ENCODE results near the gene GIMAP8.

Gene GIMAP8

DNA sequence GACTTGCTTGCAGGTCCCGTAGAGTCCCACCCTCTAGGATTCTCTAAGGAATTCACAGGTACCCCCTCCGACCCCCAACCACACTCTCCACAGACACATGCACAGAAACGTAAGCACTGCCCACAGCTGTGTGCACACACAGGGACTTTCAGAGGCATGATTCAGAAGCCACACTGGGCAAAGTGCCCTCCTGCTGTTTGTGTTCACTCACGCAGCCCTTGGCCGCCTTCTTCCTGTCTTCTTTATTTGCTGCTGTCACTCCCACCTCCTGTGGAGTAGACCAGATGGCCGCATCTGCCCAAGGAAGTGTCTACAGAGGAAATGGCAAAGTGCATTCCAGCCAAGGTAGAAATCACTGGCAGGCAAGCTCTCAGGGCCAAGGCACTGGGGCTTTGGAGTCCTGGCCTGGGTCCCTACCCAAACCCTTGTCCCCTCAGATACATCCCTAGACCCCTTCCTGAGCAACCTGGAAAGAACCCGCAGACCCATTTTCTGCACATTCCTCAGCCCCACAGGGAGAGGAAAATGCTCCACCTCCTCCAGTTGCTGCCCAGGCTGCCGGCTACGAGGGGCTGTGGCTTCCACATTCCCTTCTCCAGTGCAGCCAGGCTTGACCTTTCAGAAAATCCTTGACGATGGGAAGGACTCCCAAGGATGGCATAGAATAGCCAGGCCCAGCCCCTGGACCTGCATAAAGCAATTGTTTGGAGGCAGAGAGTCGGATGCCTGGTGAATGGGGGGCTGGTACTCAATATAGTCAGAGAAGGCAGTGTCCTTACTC lies 21.6 kb upstream of the GIMAP8 start:
- no peak overlapping the region for H2AFZ ChIP-seq (ENCODE audit: low read length, unreplicated experiment)
- H3K4me3 ChIP-seq (ENCODE audit: low read depth, low read length): no peak overlapping the region
- H3K27ac ChIP-seq (ENCODE audit: low read depth, low read length): no peak overlapping the region
- H3K4me1 ChIP-seq (ENCODE audit: control insufficient read depth, insufficient read depth, low read length, unreplicated experiment): peaks cover 2% of the 10 kb centered on the region
- H3K79me2 ChIP-seq (ENCODE audit: control insufficient read depth, insufficient read depth, low read length, unreplicated experiment): no peaks in the 10 kb centered on the region
- no peaks in the 10 kb centered on the region for H3K36me3 ChIP-seq (ENCODE audit: insufficient read depth, low read length)
- peaks cover 39% of the 10 kb centered on the region; the same call in 1 of the 2 replicates for H3K27me3 ChIP-seq (ENCODE audit: insufficient read depth, low read length)

DNA sequence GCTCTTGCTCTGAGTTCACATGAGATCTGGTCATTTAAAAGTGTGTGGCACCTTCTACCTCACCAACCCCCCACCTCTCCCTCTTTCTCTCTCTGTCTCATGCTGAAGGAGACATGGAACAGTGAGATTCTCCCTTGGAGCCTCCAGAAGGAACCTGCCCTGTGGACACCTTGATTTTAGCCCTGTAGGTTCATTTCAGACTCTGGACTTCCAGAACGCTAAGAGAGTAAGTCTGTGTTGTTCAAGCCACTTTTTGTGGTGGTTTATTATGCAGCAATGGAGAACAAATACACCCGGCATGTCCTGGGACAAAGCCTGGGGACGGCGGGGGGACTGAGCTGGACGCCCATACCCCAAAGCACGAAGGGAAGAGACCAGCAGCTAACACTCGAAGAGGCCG lies 20.7 kb upstream of the GIMAP8 start:
- Histone ChIP-seq H3K79me2 (ENCODE audit: control insufficient read depth, insufficient read depth, low read length, unreplicated experiment) (no peaks in the 10 kb centered on the region), H3K4me1 (ENCODE audit: control insufficient read depth, insufficient read depth, low read length, unreplicated experiment) (peaks cover 2% of the 10 kb centered on the region), H3K27me3 (ENCODE audit: insufficient read depth, low read length) (peaks cover 36% of the 10 kb centered on the region; the same call in 1 of the 2 replicates), H2AFZ (ENCODE audit: low read length, unreplicated experiment) (no peak overlapping the region), H3K27ac (ENCODE audit: low read depth, low read length) (no peak overlapping the region), H3K36me3 (ENCODE audit: insufficient read depth, low read length) (no peaks in the 10 kb centered on the region), H3K4me3 (ENCODE audit: low read depth, low read length) (no peak overlapping the region)

DNA sequence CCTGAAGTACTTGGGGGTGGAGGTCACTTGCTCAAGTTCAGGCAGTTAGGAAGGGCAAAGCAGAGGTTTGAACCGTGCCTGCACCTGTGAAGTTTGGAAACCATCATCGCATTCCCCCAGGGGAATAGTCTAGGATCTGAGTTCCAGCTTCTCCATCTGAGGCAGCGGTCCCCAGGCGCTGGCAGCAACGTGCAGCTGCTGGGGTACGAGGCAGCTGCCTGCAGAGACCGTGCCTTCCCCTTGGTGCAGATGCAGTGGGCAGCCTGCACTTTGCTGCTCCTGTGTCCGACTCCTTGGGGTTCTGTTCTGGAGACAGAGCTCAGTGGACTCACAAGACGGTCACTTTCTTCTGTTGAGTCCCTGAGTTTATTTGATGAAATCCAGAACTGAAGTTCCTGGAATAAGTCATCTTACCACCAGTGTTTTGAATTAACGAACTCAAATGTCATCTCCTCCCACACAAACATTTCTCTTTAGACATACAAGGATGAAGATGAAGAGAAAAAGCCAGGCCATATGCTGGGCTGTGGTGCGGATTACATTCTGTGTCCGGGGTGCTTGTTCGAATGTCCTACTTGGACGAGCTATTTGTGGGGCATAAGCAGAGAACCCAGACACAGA lies 19.9 kb upstream of the GIMAP8 start:
- Histone ChIP-seq H2AFZ (ENCODE audit: low read length, unreplicated experiment) (no peak overlapping the region), H3K4me1 (ENCODE audit: control insufficient read depth, insufficient read depth, low read length, unreplicated experiment) (peaks cover 2% of the 10 kb centered on the region), H3K27me3 (ENCODE audit: insufficient read depth, low read length) (peaks cover 36% of the 10 kb centered on the region; the same call in 1 of the 2 replicates), H3K36me3 (ENCODE audit: insufficient read depth, low read length) (no peaks in the 10 kb centered on the region), H3K79me2 (ENCODE audit: control insufficient read depth, insufficient read depth, low read length, unreplicated experiment) (no peaks in the 10 kb centered on the region), H3K27ac (ENCODE audit: low read depth, low read length) (no peak overlapping the region), H3K4me3 (ENCODE audit: low read depth, low read length) (no peak overlapping the region)

DNA sequence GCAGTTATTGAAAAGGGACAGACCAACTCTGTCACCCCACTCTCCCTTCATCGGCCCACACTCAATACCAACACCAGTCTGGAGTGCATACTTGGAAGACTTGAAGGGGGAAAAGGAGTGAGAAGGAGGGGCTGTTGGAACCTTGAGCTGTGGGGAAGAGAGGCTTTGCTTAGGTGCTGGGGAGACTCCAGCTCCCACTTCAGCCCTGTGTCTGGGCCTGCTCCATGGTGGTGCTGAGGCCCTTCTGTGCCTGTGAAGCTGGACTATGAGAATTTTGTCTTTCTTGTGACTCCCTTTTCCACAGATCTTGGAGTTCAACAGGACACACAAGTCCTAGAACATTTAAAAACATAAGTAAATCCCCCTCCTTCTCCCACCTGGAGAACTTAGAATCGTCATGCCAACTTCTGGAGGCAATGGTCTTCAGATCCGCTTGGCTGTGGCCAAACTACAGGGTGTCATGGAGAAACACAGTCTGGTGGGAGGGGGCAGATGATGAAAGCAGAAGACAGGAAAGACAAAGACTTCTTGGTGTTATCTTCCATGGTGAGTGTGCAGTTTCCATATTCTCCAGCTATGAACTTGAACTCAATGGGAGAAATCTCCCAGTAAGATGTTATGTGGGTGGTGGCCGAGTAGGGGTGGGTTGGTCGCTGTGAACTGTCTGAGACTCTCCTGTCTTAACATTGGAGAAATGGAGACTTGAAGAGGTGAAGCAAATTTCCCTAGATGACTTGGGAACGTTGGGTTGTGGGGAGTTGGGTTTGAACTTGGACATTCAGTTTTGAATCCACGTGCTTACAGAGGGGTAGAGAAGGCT lies 18.4 kb upstream of the GIMAP8 start:
- no peaks in the 10 kb centered on the region for H3K36me3 ChIP-seq (ENCODE audit: insufficient read depth, low read length)
- no peak overlapping the region for H3K4me3 ChIP-seq (ENCODE audit: low read depth, low read length)
- H2AFZ ChIP-seq (ENCODE audit: low read length, unreplicated experiment): no peak overlapping the region
- peaks cover 43% of the 10 kb centered on the region; the same call in 1 of the 2 replicates for H3K27me3 ChIP-seq (ENCODE audit: insufficient read depth, low read length)
- peaks cover 2% of the 10 kb centered on the region for H3K4me1 ChIP-seq (ENCODE audit: control insufficient read depth, insufficient read depth, low read length, unreplicated experiment)
- no peak overlapping the region for H3K27ac ChIP-seq (ENCODE audit: low read depth, low read length)
- no peaks in the 10 kb centered on the region for H3K79me2 ChIP-seq (ENCODE audit: control insufficient read depth, insufficient read depth, low read length, unreplicated experiment)

DNA sequence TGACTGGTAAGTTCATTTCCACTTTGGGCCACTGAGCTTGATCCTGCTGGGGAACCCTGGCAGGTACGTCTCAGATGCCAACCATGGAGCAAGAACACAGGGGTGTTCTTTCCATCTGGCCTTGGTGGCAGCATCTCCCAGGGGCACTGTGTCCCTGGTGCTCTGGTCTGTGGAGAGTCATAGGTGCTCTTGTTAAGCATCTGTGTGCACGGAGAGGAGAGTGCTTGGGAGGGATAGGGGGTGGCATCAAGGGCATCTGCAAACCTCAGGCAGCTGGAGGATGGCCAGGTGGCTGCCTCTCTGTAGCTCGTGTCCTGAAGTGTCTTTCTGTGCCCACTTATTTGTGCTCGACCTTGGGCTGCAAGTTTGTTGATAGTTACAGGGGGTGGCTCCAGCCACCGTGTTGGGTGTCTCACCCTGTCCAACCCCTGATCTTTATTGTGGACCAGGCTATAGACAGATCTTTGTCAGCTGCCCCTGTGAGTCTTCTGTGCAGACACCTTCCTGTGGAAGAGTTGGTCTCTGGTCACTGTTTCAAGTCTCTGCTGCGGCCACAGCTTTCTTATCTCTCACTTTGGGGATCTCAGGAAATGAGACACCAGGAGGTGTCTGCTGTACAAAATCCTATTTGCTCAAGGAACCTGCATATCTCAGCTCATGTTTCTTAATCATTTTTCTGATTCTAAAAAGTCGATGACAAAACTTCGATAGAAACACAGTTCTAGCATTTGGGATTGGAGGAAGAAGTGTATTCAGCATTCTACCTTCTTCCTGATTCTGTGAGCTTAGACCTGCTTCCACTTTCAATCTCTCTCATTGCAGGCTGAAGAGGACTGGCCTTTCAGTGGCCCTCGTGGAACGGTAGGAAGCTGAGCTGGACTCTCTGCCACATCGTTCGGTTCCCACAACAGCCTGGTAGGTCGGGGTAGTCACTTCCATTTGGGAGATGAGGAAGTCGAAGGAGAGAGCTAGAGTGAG lies 17.2 kb upstream of the GIMAP8 start:
- no peak overlapping the region for H3K4me3 ChIP-seq (ENCODE audit: low read depth, low read length)
- H3K4me1 ChIP-seq (ENCODE audit: control insufficient read depth, insufficient read depth, low read length, unreplicated experiment): peaks cover 2% of the 10 kb centered on the region
- H2AFZ ChIP-seq (ENCODE audit: low read length, unreplicated experiment): no peak overlapping the region
- H3K27ac ChIP-seq (ENCODE audit: low read depth, low read length): no peak overlapping the region
- H3K79me2 ChIP-seq (ENCODE audit: control insufficient read depth, insufficient read depth, low read length, unreplicated experiment): no peaks in the 10 kb centered on the region
- H3K36me3 ChIP-seq (ENCODE audit: insufficient read depth, low read length): no peaks in the 10 kb centered on the region
- H3K27me3 ChIP-seq (ENCODE audit: insufficient read depth, low read length): peaks cover 41% of the 10 kb centered on the region; the same call in 1 of the 2 replicates

DNA sequence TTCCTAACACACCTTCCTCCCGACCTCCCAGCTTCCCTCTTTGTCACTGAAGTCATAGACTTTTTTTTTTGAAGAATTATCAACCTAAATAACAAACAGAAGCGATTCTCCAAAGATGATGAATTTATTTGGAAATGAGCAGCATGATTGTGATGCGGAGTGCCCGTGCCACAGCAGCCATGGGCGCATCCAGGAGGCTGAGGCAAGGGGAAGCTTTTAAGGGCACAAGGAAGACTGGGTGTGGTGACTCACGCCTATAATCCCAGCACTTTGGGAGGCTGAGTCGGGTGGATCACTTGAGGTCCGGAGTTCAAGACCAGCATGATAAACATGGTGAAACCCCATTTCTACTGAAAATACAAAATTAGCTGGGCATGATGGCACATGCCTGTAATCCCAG lies 16.2 kb upstream of the GIMAP8 start:
- Histone ChIP-seq H3K36me3 (ENCODE audit: insufficient read depth, low read length) (no peaks in the 10 kb centered on the region), H3K4me3 (ENCODE audit: low read depth, low read length) (no peak overlapping the region), H3K27me3 (ENCODE audit: insufficient read depth, low read length) (peaks cover 41% of the 10 kb centered on the region; the same call in 1 of the 2 replicates), H3K4me1 (ENCODE audit: control insufficient read depth, insufficient read depth, low read length, unreplicated experiment) (no peaks in the 10 kb centered on the region), H2AFZ (ENCODE audit: low read length, unreplicated experiment) (no peak overlapping the region), H3K79me2 (ENCODE audit: control insufficient read depth, insufficient read depth, low read length, unreplicated experiment) (no peaks in the 10 kb centered on the region), H3K27ac (ENCODE audit: low read depth, low read length) (no peak overlapping the region)

DNA sequence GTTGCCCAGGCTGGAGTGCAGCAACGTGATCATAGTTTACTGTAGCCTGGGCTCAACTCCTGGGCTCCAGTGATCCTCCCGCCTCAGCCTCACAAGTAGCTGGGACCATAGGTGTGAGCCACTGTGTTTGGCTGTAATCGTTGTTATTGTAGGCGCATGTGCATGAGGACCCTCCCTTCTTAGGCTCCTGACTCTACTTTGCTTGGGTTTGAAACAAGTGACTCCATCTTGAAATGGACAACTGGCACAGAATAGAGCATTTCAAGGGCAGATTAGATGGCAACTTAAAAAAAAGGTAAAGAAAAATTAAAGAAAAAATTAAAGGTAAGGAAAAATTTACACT lies 15.4 kb upstream of the GIMAP8 start:
- Histone ChIP-seq H2AFZ (ENCODE audit: low read length, unreplicated experiment) (no peak overlapping the region), H3K4me3 (ENCODE audit: low read depth, low read length) (no peak overlapping the region), H3K27me3 (ENCODE audit: insufficient read depth, low read length) (peaks cover 36% of the 10 kb centered on the region; the same call in 1 of the 2 replicates), H3K79me2 (ENCODE audit: control insufficient read depth, insufficient read depth, low read length, unreplicated experiment) (no peaks in the 10 kb centered on the region), H3K27ac (ENCODE audit: low read depth, low read length) (no peak overlapping the region), H3K4me1 (ENCODE audit: control insufficient read depth, insufficient read depth, low read length, unreplicated experiment) (no peaks in the 10 kb centered on the region), H3K36me3 (ENCODE audit: insufficient read depth, low read length) (no peaks in the 10 kb centered on the region)

DNA sequence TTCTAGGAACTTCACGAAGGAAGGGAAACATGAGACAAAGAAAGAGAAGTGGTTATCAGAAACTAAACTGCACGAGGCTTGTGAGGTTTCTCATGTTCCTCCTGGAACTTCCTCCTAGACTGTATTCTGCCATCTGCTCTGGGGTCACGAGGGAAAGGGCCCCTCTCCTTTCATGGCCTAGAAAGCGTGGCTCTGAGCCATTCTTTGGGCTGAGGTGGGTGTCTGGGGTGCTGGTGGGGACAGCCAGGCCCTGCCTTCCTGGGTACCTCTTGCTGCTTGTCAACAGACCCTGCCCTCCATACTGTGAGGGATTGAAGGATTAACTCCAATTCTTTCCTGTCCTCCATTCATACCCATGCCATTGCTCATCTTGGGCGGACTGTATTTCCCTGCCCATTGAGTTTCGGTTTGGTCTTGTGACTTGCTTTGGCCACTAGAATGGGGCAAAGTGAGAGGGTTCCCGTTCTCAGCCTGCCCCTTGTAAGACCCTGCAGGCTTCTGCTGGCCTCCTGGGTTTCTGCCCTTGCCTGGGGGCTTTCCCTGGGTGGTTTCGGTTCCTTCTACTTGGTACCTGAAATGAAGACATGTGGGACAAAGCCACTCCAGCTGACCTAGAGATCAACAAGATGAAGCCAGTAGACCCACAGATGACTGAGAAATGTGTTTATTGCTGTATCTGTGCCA lies 14.9 kb upstream of the GIMAP8 start:
- Histone ChIP-seq H3K27me3 (ENCODE audit: insufficient read depth, low read length) (peaks cover 31% of the 10 kb centered on the region; the same call in 1 of the 2 replicates), H2AFZ (ENCODE audit: low read length, unreplicated experiment) (no peak overlapping the region), H3K4me3 (ENCODE audit: low read depth, low read length) (no peak overlapping the region)

DNA sequence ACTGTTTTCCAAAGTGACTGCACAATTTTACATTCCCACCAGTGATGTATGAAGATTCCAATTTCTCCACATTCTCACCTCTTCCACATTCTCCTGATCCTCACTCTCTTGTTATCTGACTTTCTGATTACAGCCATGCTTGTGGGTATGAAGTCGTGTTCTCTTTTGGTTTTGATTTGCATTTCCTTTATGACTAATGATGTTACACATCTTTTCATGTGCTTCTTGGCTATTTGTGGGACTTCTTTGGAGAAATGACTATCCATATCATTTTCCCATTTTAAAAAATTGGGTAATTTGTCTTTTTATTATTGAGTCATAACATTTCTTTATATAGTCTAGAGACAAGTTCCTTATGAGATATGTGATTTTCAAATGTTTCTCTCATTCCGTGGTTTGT lies 10.5 kb upstream of the GIMAP8 start:
- Histone ChIP-seq H3K27me3 (ENCODE audit: insufficient read depth, low read length) (peaks cover 7% of the 10 kb centered on the region; the same call in 1 of the 2 replicates), H2AFZ (ENCODE audit: low read length, unreplicated experiment) (no peak overlapping the region), H3K36me3 (ENCODE audit: insufficient read depth, low read length) (no peaks in the 10 kb centered on the region), H3K4me1 (ENCODE audit: control insufficient read depth, insufficient read depth, low read length, unreplicated experiment) (no peaks in the 10 kb centered on the region), H3K27ac (ENCODE audit: low read depth, low read length) (no peak overlapping the region), H3K79me2 (ENCODE audit: control insufficient read depth, insufficient read depth, low read length, unreplicated experiment) (no peaks in the 10 kb centered on the region), H3K4me3 (ENCODE audit: low read depth, low read length) (no peak overlapping the region)

More for the DNA sequence above, 14.9 kb upstream of the GIMAP8 start:
- H3K79me2 ChIP-seq (ENCODE audit: control insufficient read depth, insufficient read depth, low read length, unreplicated experiment): no peaks in the 10 kb centered on the region
- H3K36me3 ChIP-seq (ENCODE audit: insufficient read depth, low read length): no peaks in the 10 kb centered on the region
- H3K27ac ChIP-seq (ENCODE audit: low read depth, low read length): no peak overlapping the region
- H3K4me1 ChIP-seq (ENCODE audit: control insufficient read depth, insufficient read depth, low read length, unreplicated experiment): no peaks in the 10 kb centered on the region
